H54 (cell line): ENCODE measurements around the gene TRIM14.
A peak's percentile ranks its signal among the peaks of the same experiment; 100 is the strongest.
"Not testable (repeated sequence)": the region's sequence is repeated elsewhere in the genome, so short reads cannot be mapped to it uniquely, and the experiment has no call there.

Experiments
- DNase-seq: peaks from one replicate; pipeline ENCODE4 v3.0.0; 2011; ENCODE audit warnings: low spot score, mixed read lengths; ENCODE audit not compliant: insufficient read length
- FAIRE-seq: peaks from 3 replicates; lab custom pipeline; 2011; peaks lifted over from hg19 to GRCh38; lab: Jason Lieb, UNC
- POLR2A ChIP-seq: IDR thresholded peaks from 2 replicates; pipeline ENCODE4 v1.6.1; 2011; ENCODE audit warnings: low read depth, mild to moderate bottlenecking, low read length

TRIM14 gene

GRCh38 chr9:98022447-98022846 lies 96.6 kb downstream of the TRIM14 start:
- DNase-seq, result no peak
- TF ChIP-seq POLR2A, result no peak
- peak; percentile 6 for FAIRE-seq

GRCh38 chr9:98021306-98022040 lies 97.5 kb downstream of the TRIM14 start:
- TF ChIP-seq POLR2A, result no peak
- peak; percentile 41 for FAIRE-seq
- no peak for DNase-seq

- no peak for TF ChIP-seq POLR2A
- FAIRE-seq, result no peak
- DNase-seq, result no peak
Observed at GRCh38 chr9:98020476-98021145, 98.4 kb downstream of the TRIM14 start.

- not testable (repeated sequence) for FAIRE-seq, DNase-seq
Observed at GRCh38 chr9:98019869-98020268, 99.2 kb downstream of the TRIM14 start.
